GM18858 (cell line): ENCODE results near the gene TRPV4.

Source experiments
- ATAC-seq: cut with Tn5 transposase; IDR thresholded peaks from one replicate; pipeline ENCODE4 v1.9.1; 2021; ENCODE audit not compliant: unreplicated experiment

The TRPV4 gene

DNA sequence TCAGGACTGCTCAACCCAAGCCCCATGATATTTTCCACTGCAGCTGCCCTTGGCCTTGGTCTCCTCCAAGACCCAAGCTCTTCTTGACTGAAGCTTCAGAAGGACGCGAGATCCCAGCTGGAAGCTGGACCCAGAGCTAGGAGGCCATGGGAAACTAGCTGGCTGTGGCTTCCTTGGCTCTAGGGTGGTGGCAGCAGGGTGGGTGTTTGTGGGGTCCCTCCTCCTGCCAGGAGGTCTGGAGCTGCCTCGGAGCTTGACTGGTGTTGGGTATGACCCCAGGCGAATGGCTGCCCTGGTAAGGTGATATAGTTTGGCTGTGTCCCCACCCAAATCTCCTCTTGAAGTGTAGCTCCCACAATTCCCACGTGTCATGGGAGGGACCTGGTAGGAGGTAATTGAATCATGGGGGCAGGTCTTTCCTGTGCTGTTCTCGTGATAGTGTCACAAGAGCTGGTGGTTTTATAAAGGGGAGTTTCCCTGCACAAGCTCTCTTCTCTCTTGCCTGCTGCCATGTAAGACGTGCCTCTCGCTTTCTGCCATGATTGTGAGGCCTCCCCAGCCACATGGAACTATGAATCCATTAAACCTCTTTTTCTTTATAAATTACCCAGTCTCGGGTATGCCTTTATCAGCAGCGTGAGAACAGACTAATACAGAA, 51.4 kb downstream of the TRPV4 start:
- ATAC-seq: no peak

DNA sequence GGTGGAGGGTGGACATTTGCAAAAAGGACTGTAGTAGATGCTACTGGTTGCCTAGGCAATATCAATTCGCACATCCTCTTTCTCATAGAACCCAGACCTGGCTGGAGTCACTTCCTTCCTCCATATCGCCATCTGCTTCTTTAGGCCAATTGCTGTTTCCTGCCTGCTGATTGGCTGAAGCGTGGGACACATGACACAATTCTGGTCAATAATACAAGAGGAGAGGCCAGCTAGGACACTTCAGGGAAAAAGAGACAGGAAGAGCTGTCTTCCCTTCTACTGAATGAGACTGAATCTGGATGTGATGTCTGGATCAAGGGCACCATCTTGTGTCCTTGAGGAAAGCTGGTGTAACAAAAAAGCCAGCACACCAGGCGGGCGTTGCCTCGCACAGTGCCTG, 53.8 kb downstream of the TRPV4 start:
- ATAC-seq: no peak

- ATAC-seq: no peak
These were observed 54.5 kb downstream of the TRPV4 start for GRCh38 chr12:109778684-109779083.

DNA sequence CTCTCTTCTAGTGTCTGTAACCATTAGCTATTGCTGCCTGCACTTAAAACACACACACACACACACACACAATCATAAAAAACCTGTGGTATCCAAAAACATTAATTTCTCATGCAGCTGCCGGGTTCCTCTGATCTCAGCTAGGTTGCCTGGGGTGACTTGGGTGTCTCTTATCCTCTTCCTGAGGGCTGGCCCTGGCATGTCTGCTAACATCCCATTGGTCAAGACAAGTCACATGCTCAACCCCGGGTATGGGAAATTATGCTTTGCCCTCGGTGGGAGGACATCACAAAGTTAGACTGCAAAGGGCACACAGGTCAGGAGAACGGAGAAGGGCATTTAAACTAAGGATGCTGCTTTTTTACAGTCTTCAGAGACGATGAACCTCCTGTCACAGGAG, 55.7 kb downstream of the TRPV4 start:
- no peak for ATAC-seq

DNA sequence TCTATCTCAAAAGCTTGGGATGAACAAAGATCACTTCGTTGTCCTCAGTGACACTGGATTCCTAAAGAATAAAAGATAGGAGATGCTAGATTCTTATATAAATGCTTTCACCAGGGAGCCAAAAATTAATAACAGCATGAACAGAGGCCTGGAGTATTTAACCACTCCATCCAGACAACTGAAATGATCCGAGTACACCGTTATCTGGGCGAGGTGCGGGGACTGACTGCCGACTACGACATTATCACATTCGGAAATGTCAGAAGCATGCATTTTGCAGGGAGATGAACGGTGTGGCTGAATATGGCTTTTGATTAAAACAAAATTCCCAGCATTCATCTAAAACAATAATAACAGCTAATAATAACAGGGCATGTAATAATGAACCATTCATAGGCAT, 56.6 kb downstream of the TRPV4 start:
- ATAC-seq: no peak

DNA sequence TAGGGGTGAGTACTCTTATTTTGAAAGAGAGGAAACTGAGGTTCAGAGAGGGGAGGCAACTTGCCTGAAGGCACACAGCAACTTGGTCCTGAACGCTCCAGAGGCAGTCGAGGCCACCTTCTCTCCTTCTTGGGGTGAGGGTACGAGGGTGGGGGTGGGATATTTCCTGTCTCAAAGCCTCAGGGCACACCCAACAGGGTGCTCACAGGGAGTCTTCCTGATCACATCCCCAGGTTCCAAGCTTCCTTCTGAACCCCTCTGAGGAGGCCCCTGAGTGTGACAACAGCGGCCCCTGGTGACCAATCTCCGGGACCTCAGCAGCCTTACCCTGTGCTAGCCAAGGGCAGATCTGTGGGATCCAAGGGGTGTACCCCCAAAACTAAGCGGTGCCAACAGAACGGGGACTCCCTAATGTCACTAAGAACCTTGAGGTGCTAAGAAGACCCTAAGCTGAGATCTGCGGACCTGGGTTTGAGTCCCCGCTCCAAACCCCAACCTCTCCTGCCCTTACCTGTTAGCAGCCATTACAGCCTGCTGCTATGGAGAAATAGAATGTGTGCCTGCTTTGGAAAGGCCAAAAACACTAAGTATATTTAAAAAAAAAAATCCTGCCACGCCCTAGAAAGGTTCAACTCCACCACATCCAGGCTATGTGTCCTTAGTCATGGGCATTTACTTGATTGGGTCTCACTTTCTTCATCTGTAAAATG, 57.9 kb downstream of the TRPV4 start:
- ATAC-seq: no peak

- ATAC-seq: no peak
These were observed 59.7 kb downstream of the TRPV4 start for GRCh38 chr12:109773384-109774011.

DNA sequence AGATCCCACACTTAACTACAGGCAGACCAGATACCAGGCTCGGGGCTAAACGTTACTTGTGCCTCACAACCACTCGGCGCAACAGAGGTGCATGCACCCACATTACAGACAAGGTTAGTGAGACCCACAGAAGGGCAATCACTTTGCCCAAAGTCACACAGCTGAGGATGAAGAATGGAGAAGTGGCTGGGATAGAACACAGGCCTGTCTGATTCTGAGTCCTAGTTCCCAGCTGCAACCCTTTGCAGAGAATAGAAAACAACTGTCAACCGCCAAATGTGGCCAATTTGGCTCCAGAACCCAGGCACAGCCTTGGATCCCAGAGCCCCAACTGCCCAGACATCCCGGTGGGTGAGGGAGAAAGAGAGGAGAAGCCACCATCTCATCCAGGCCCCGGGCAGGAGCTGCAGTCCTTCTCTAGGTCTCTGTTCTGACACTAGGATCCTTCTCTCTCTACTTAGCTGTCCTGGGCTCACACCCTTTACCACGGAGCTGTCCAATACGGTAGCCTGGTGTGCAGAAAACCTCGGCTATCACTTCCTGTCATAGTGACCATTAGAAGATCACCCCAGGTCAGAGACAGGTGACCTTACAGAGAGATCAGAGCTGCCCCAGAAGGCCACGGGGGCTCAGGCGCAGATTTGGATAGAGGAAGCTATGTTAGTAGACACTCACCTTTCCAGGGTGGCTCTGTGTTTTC, 60.4 kb downstream of the TRPV4 start:
- no peak for ATAC-seq

DNA sequence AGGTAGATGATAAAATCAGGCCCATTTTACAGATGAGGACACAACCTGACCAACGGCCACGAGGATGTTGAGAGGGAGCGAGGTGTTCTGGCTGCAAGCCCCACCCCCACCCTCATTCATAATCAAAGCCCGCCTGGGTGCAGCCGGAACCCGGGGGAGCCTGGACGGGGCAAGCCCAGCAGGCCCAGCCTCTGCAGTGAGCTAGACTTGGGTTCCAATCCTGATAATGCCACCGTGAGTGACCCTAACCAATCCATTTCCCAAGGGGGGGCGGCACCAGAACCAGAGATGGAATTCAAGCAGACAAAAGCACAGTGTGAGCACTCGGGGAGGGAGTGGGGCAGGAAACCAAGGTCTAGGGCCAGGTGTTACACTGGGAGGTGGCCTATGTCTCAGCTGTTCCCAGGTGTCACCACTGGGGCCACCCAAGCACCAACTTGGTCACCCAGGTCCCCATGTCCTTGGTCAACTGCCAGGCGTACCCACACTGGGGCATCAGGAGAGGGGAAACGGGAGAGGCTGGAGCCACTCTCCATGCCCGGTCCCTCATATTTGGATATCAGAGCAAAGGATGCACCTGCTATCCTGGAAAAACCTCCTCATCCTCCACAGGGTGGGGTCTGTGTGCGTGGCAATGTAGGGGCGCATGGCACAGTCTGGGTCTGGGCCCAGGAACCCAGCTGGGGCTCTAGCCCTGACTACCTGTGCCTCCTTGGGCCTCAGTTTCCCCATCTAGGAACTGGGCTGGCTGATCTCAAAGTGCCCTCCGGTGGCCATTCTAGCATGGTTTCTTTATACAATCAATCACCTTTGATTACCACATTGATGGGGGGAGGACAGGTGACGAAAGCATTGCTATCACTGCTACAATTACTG, 61.2 kb downstream of the TRPV4 start:
- ATAC-seq: no peak

DNA sequence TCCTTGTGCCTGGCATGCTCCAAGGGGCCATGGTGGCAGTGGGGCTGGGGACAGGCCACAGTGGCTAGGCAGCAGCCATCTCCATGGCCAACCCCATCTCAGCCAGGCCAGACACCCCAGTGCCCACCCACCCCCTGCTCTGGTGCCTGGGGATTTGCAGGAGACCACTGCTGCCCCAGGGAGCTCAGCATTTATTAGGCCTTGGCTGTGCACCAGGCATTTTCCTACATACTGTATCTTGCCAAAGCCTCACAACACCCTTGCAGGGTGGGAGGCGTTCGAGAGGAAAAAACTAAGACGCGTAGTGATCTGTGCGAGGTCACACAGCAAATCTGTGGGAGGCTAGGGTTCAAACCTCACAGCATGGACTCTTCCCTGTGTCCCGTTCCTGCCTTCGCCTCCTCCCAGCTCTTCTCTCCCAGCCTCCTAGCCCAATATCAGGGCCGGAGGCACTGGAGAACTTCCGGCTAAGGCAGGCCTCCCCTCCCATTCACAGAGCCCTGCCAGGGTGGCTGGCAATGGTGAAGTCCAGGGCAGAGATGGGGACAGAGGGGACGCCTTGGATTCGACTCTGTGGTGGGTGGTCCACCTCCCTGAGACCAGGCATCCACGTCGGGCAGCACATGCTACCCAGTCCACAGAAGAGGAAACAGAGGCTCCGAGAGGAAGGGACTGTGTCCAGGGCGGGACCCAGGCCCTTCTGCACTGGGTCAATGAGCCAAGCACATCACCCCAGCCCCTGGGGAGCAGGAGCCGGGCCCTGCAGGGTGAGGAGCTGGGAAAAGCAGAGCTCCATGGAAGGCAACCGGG, 62.1 kb downstream of the TRPV4 start:
- no peak for ATAC-seq

DNA sequence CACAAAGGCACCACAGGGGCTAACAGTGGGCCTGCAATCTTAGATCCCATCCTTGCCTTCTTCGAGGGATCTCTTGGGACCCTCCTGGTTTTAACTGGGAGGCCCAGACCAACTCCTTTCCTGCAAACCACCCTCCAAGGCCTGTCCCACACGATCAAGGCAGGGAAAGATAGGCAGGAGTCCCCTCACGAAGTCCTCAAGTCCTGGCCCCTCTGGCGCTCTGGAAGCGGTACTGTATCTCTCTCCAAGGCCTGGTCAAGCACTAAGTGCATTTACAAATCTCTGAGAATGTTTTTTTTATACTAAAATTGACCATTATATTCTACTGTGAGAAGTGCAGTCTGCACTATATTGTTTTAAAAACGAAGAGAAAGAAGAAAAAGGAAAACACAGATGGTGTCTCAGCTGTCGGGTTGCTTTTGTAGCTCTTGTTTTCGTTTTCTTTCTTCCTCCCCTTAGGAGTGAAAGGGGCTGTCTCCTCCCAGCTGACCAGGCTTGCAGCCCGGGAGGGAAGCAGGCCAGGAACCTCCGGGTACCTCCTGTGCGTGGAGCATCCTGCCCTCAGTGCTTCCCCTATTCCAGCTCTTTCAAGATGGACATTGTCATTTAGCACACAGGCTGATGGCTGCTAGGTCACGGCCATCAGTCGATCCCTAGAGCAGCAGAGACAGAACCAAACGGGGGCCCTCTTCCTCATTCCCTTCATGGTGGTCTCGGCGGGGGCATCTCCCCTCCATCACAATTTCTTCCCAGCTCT, 62.9 kb downstream of the TRPV4 start:
- no peak for ATAC-seq

- ATAC-seq: no peak
These were observed 64.1 kb downstream of the TRPV4 start for GRCh38 chr12:109768901-109769670.

- ATAC-seq: no peak
These were observed 65.0 kb downstream of the TRPV4 start for GRCh38 chr12:109767991-109768900.

DNA sequence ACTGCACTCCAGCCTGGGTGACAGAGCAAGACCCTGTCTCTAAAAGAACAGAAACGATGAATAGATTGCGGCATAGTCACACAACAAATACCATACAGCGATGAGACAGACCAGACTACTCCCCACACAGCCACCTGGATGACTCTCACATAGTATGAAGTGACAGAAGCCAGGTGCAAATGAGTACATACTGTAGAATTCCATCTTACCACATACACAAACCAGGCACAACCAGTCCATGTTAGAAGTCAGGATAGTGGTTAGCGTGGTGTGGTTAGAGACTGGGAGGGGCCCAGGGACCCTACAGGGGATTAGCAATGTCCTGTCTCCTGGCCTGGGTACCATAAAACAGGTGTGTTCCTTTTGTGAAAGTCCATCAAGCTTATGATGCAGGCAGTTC, 65.7 kb downstream of the TRPV4 start:
- no peak for ATAC-seq

- ATAC-seq: no peak
These were observed 66.9 kb downstream of the TRPV4 start for GRCh38 chr12:109766251-109766778.

DNA sequence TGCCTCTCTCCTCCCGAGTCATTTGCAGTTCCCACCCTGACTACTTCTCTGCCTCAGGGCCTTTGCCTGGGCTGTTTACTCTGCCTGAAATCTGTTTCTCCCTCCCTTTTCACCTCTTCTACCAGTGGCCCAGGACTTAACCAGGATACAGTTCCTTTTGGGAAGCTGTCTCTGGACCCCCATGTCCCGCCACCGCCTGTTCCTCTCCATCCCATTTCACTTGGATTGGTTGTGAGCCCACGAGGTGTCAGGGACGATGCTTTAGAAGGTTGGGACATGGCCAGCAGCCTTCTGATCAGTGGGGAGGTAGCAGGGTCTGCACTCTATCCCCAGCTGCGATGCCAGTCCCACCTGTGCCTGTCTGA, 67.8 kb downstream of the TRPV4 start:
- ATAC-seq: no peak

DNA sequence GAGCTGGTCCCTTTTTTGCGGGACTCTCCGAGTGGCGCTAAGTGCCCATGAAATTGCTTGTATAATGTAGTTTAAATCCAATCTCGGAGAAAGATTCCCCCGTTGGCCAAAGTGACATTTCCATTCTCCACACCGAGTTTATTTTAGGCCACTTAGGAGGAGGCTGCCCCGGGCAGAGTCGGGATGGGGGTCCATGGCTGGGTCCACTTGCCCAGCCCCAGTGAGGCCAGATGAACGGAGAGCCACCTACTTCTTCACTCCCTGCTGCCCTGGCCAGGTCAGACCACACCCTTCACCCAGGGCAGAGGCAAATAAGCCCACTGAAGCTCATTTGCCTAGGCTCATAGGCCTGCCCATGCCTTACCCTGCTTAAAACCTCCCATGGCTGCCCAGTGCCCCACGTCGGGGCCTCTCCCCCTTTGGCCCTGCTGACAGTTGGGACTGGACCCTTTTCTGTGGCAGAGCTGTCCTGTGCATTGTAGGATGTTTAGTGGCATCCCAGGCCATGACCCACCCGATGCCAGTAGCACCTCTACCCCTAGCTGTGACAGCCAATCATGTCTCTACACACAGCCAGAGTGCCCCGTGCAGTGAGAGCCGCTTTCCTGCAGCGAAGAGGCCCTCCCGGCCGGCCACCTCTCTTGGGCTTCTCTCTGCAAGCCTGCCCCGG, 68.3 kb downstream of the TRPV4 start:
- no peak for ATAC-seq
